Osteocyte (in vitro differentiated cells): ENCODE data around the gene ABHD3. TPM values are rescaled to one million over a fixed set of nuclear protein-coding genes. Genes with fewer than 3 reads are reported as not detected.
"Not testable (repeated sequence)": the region's sequence is repeated elsewhere in the genome, so short reads cannot be mapped to it uniquely, and the experiment has no call there.

Source experiments
- DNase-seq: peaks from one replicate; pipeline ENCODE4 v3.0.0; 2021; ENCODE audit warnings: mixed read lengths; ENCODE audit not compliant: unreplicated experiment; ENCODE audit errors: extremely low spot score
- H3K27ac Mint-ChIP-seq: one replicate; pipeline ENCODE4 v1.8.0; 2021; ENCODE audit warnings: mild to moderate bottlenecking, mixed read lengths; ENCODE audit not compliant: unreplicated experiment
- H3K27me3 Mint-ChIP-seq: one replicate; pipeline ENCODE4 v1.8.0; 2021; ENCODE audit warnings: mixed read lengths; ENCODE audit not compliant: unreplicated experiment
- H3K36me3 Mint-ChIP-seq: one replicate; pipeline ENCODE4 v1.8.0; 2021; ENCODE audit warnings: mixed read lengths; ENCODE audit not compliant: unreplicated experiment
- H3K4me1 Mint-ChIP-seq: one replicate; pipeline ENCODE4 v1.8.0; 2021; ENCODE audit warnings: mixed read lengths; ENCODE audit not compliant: unreplicated experiment
- H3K4me3 Mint-ChIP-seq: one replicate; pipeline ENCODE4 v1.8.0; 2021; ENCODE audit warnings: mild to moderate bottlenecking, moderate library complexity, mixed read lengths; ENCODE audit not compliant: unreplicated experiment
- H3K9me3 Mint-ChIP-seq: one replicate; pipeline ENCODE4 v1.8.0; 2021; ENCODE audit warnings: mixed read lengths; ENCODE audit not compliant: unreplicated experiment
- total RNA-seq: library from RNA; stranded (reverse); gene quantifications from 2 replicates; pipeline ENCODE4 v1.2.1, GENCODE V29; 2021
- TF ChIP-seq, protein P1 (sequence below): fragments of 200-600 bp; sonication (generic); IDR thresholded peaks from 2 replicates; pipeline ENCODE4 v1.5.0; 2021; ENCODE audit warnings: antibody characterized with exemption, mild to moderate bottlenecking, moderate library complexity

The ABHD3 gene
- total RNA-seq, 1 donor from 2014 or later: 10.0 TPM

DNA sequence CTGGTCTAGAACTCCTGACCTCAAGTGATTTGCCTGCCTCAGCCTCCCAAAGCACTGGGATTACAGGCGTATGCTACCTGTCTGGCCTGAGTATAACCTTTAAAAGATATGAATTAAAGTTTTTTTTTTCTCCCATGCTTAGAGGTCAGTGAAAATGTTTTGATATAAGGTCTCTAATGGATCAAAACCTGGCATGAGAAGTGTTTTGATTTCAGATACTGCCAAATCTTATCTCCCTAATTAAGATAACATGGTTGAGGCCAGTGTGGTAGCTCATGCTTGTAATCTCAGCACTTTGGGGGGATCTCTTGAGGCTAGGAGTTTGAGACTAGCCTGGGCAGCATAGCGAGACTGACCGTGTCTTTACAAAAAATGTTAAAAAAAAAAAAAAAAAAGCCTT, 51.2 kb downstream of the ABHD3 start:
- H3K36me3 Mint-ChIP-seq: peaks cover 3% of the 10 kb centered on the region
- H3K4me3 Mint-ChIP-seq: no peak overlapping the region
- TF ChIP-seq, protein P1, sequence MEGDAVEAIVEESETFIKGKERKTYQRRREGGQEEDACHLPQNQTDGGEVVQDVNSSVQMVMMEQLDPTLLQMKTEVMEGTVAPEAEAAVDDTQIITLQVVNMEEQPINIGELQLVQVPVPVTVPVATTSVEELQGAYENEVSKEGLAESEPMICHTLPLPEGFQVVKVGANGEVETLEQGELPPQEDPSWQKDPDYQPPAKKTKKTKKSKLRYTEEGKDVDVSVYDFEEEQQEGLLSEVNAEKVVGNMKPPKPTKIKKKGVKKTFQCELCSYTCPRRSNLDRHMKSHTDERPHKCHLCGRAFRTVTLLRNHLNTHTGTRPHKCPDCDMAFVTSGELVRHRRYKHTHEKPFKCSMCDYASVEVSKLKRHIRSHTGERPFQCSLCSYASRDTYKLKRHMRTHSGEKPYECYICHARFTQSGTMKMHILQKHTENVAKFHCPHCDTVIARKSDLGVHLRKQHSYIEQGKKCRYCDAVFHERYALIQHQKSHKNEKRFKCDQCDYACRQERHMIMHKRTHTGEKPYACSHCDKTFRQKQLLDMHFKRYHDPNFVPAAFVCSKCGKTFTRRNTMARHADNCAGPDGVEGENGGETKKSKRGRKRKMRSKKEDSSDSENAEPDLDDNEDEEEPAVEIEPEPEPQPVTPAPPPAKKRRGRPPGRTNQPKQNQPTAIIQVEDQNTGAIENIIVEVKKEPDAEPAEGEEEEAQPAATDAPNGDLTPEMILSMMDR: no peak
- DNase-seq: no peak
- peaks cover 8% of the 10 kb centered on the region for H3K4me1 Mint-ChIP-seq
- no peaks in the 10 kb centered on the region for H3K9me3 Mint-ChIP-seq
- no peaks in the 10 kb centered on the region for H3K27me3 Mint-ChIP-seq
- no peak overlapping the region for H3K27ac Mint-ChIP-seq

DNA sequence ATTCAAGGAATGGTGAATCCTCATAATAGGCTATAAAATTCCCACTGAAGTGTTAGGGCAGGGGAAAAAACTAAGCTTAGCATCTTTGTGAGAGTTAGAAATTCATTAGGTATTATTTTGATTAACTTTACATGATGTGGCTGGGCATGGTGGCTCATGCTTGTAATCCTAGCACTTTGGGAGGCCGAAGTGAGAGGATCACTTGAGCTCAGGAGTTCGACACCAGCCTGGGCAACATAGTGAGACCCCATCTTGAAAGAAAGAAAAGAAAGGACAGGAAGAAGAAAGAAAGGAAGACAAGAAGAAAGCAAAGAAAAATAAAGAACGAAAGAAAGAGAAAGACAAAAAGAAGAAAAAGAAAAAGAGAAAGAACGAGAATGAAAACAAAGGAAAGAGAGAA, 52.5 kb downstream of the ABHD3 start:
- Mint-ChIP-seq H3K27ac (no peak overlapping the region), H3K4me3 (no peak overlapping the region), H3K36me3 (peaks cover 3% of the 10 kb centered on the region), H3K9me3 (no peaks in the 10 kb centered on the region), H3K4me1 (peaks cover 8% of the 10 kb centered on the region), H3K27me3 (no peaks in the 10 kb centered on the region)
- no peak for DNase-seq
- TF ChIP-seq, protein P1: no peak

DNA sequence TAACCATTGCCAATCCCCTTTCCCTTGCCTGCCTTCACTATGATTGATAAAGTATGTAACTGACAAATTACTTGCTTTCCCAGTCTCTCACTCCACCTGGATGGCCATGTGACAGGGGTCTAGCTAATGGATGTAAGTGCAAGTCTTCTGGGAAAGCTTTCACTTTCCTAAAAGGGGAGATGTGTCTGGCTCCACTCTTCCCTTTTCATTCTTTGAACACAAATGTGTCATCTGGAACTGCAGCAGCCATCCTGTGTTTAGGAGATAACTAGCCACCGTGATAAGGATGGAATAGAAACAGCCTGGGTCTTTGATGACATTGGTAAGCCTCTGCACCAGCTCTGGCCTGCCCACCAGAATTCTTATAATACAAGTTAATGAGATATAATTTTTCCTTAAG, 54.3 kb downstream of the ABHD3 start:
- H3K4me1 Mint-ChIP-seq: no peaks in the 10 kb centered on the region
- H3K9me3 Mint-ChIP-seq: no peaks in the 10 kb centered on the region
- H3K27me3 Mint-ChIP-seq: no peaks in the 10 kb centered on the region
- no peak overlapping the region for H3K27ac Mint-ChIP-seq
- TF ChIP-seq, protein P1: no peak
- peaks cover 3% of the 10 kb centered on the region for H3K36me3 Mint-ChIP-seq
- H3K4me3 Mint-ChIP-seq: no peak overlapping the region
- no peak for DNase-seq

DNA sequence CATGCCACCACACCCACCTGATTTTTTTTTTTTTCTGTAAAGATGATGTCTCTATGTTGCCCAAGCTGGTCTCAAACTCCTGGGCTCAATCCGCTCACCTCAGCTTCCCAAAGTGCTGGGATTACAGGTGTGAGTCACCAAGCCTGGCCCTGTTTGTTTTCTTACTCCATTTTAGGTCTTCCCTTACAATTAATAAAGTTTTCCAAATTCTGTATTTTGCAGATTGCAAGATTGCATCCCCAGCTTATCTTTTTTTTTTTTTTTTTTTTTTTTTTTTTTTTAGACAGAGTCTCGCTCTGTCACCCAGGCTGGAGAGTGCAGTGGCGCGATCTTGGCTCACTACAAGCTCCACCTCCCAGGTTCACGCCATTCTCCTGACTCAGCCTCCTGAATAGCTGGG, 64.2 kb downstream of the ABHD3 start:
- not testable (repeated sequence) for DNase-seq, H3K4me3 Mint-ChIP-seq, H3K4me1 Mint-ChIP-seq, H3K9me3 Mint-ChIP-seq, H3K27me3 Mint-ChIP-seq, H3K36me3 Mint-ChIP-seq, H3K27ac Mint-ChIP-seq

DNA sequence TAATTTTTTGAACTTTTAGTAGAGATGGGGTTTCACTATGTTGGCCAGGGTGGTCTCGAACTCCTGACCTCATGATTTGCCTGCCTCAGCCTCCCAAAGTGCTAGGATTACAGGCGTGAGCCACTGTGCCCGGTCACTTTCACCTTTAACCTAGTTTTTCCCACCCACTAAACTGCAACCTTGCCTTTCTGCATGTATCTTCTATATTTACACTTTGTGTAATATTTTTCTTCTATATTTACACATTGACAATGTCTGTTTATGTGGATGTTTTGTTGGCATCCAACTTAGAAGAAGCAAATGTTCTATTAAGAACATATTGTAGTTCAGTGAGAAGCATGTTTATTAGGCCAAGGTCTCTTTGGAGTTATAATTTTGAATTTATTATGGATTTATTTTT, 65.8 kb downstream of the ABHD3 start:
- no peak overlapping the region for H3K27ac Mint-ChIP-seq
- H3K36me3 Mint-ChIP-seq: peaks cover 5% of the 10 kb centered on the region
- no peak overlapping the region for H3K4me3 Mint-ChIP-seq
- H3K9me3 Mint-ChIP-seq: no peaks in the 10 kb centered on the region
- H3K27me3 Mint-ChIP-seq: no peaks in the 10 kb centered on the region
- DNase-seq: no peak
- TF ChIP-seq, protein P1: no peak
- H3K4me1 Mint-ChIP-seq: no peaks in the 10 kb centered on the region

DNA sequence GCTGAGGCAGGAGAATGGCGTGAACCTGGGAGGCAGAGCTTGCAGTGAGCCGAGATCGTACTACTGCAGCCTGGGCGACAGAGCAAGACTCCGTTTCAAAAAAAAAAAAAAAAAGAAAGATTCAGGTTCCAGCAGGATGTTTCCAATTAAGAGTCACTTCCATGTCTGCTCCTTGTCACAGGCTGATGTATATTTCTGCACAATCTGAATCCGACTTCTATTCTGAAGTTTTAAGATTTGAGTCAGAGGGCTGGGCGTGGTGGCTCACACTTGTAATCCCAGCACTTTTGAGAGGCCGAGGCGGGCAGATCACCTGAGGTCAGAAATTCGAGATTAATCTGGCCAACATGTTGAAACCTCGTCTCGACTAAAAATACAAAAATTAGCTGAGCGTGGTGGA, 67.8 kb downstream of the ABHD3 start:
- Mint-ChIP-seq H3K27me3 (no peaks in the 10 kb centered on the region), H3K36me3 (peaks cover 7% of the 10 kb centered on the region), H3K4me1 (no peaks in the 10 kb centered on the region), H3K9me3 (no peaks in the 10 kb centered on the region), H3K4me3 (no peak overlapping the region), H3K27ac (no peak overlapping the region)
- no peak for DNase-seq
- TF ChIP-seq, protein P1: no peak
